ENCODE measurements around the gene CCDC157. TPM values are rescaled to one million over a fixed set of nuclear protein-coding genes. Genes with fewer than 3 reads are reported as not detected.
A peak's percentile ranks its signal among the peaks of the same experiment; 100 is the strongest.

The CCDC157 gene
- total and polyA plus RNA-seq, 12 donors, result 0.48 to 9.9 (median 2.8) TPM

- intact Hi-C loops (cut with DNase I), result no loop called here
- 83 to 100% (median 97%) methylated on average over 1 of the region's 1 CpG for WGBS, 4 donors
- peak overlapping the region; percentile 6 to 86 (median 53) for H3K27ac ChIP-seq
- no peak overlapping the region for H3K4me3 ChIP-seq
- no peaks in the 10 kb centered on the region for H3K36me3 ChIP-seq (replicated peaks in 1 of 2)
- H3K9me3 ChIP-seq (replicated peaks in 1 of 3), result no peaks in the 10 kb centered on the region
- H3K27me3 ChIP-seq, result no peaks in the 10 kb centered on the region
- no peak for DNase-seq
- H3K4me1 ChIP-seq (replicated peaks in 1 of 2), result peaks cover 40 to 95% of the 10 kb centered on the region in 2 donors
- TF ChIP-seq CTCF (IDR thresholded peaks at IDR 0.05) (no peak), POLR2A (IDR thresholded peaks at IDR 0.05) (no peak)
Observed at GRCh38 chr22:30317778-30318177, 39.0 kb upstream of the CCDC157 start.

GRCh38 chr22:30318799-30319419 is 37.9 kb upstream of the CCDC157 start:
- DNase-seq, result peak in 1 of 7 donors; percentile 47
- TF ChIP-seq CTCF (IDR thresholded peaks at IDR 0.05) (peak in 1 of 6 experiments; percentile 8), POLR2A (IDR thresholded peaks at IDR 0.05) (no peak)
- Histone ChIP-seq H3K27me3 (no peaks in the 10 kb centered on the region), H3K27ac (peak overlapping the region in 3 of 5 donors; percentile 7 to 86 (median 78)), H3K9me3 (replicated peaks in 1 of 3) (no peaks in the 10 kb centered on the region), H3K4me3 (no peak overlapping the region), H3K4me1 (replicated peaks in 1 of 2) (peaks cover 43 to 100% of the 10 kb centered on the region in 2 donors), H3K36me3 (replicated peaks in 1 of 2) (no peaks in the 10 kb centered on the region)
- intact Hi-C loops (cut with DNase I), result no loop called here
- 56 to 74% (median 66%) methylated on average over 7 of the region's 7 CpGs for WGBS, 4 donors

- Histone ChIP-seq H3K4me1 (replicated peaks in 1 of 2) (peaks cover 47 to 100% of the 10 kb centered on the region in 2 donors), H3K27ac (peak overlapping the region in 2 of 5 donors; percentile 12 to 86), H3K27me3 (no peaks in the 10 kb centered on the region), H3K4me3 (no peak overlapping the region), H3K36me3 (replicated peaks in 1 of 2) (no peaks in the 10 kb centered on the region), H3K9me3 (replicated peaks in 1 of 3) (no peaks in the 10 kb centered on the region)
- 62 to 77% (median 74%) methylated on average over 3 of the region's 3 CpGs for WGBS, 4 donors
- intact Hi-C loops (cut with DNase I), result no loop called here
- DNase-seq, result no peak
- no peak for TF ChIP-seq POLR2A (IDR thresholded peaks at IDR 0.05)
- no peak for TF ChIP-seq CTCF (IDR thresholded peaks at IDR 0.05)
Observed at GRCh38 chr22:30320021-30320556, 36.7 kb upstream of the CCDC157 start.

GRCh38 chr22:30321461-30321860 is 35.3 kb upstream of the CCDC157 start:
- Histone ChIP-seq H3K27me3 (no peaks in the 10 kb centered on the region), H3K4me1 (replicated peaks in 1 of 2) (peaks cover 46 to 94% of the 10 kb centered on the region in 2 donors), H3K4me3 (no peak overlapping the region), H3K9me3 (replicated peaks in 1 of 3) (no peaks in the 10 kb centered on the region), H3K27ac (peak overlapping the region in 1 of 5 donors; percentile 17), H3K36me3 (replicated peaks in 1 of 2) (no peaks in the 10 kb centered on the region)
- intact Hi-C loops (cut with DNase I), result no loop called here
- no peak for DNase-seq
- 63 to 83% (median 71%) methylated on average over 2 of the region's 2 CpGs for WGBS, 4 donors
- TF ChIP-seq CTCF (IDR thresholded peaks at IDR 0.05) (no peak), POLR2A (IDR thresholded peaks at IDR 0.05) (no peak)
